IPS-18a (cell line): ENCODE results near the gene MAPRE2.

Source experiments
- H3K27ac ChIP-seq: one replicate; pipeline ENCODE4 v1.5.1; 2013; ENCODE audit warnings: low read length
- H3K27me3 ChIP-seq: one replicate; pipeline ENCODE4 v1.6.1; 2013; ENCODE audit warnings: mild to moderate bottlenecking, low read length; ENCODE audit not compliant: control insufficient read depth, insufficient read depth
- H3K36me3 ChIP-seq: one replicate; pipeline ENCODE4 v1.6.1; 2013; ENCODE audit warnings: low read depth, low read length; ENCODE audit not compliant: control insufficient read depth
- H3K4me1 ChIP-seq: one replicate; pipeline ENCODE4 v1.6.1; 2013; ENCODE audit warnings: low read depth, low read length; ENCODE audit not compliant: control insufficient read depth
- H3K4me3 ChIP-seq: one replicate; pipeline ENCODE4 v1.5.1; 2013; ENCODE audit warnings: low read length
- H3K9ac ChIP-seq: one replicate; pipeline ENCODE4 v1.6.1; 2013; ENCODE audit warnings: mild to moderate bottlenecking, low read length, moderate library complexity
- H3K9me3 ChIP-seq: one replicate; pipeline ENCODE4 v1.6.1; 2013; ENCODE audit warnings: low read depth, low read length; ENCODE audit not compliant: control insufficient read depth

Gene MAPRE2

GRCh38 chr18:35051641-35052377 lies 10.6 kb downstream of the MAPRE2 start:
- H3K27me3 ChIP-seq, result no peaks in the 10 kb centered on the region
- H3K27ac ChIP-seq, result no peak overlapping the region
- H3K9ac ChIP-seq, result no peak overlapping the region
- no peak overlapping the region for H3K4me3 ChIP-seq
- H3K9me3 ChIP-seq, result no peaks in the 10 kb centered on the region
- H3K36me3 ChIP-seq, result no peaks in the 10 kb centered on the region
- peaks cover 16% of the 10 kb centered on the region for H3K4me1 ChIP-seq

GRCh38 chr18:35054401-35054800 lies 13.2 kb downstream of the MAPRE2 start:
- H3K36me3 ChIP-seq, result no peaks in the 10 kb centered on the region
- H3K27me3 ChIP-seq, result no peaks in the 10 kb centered on the region
- no peak overlapping the region for H3K27ac ChIP-seq
- H3K9me3 ChIP-seq, result no peaks in the 10 kb centered on the region
- peaks cover 16% of the 10 kb centered on the region for H3K4me1 ChIP-seq
- no peak overlapping the region for H3K9ac ChIP-seq
- no peak overlapping the region for H3K4me3 ChIP-seq

- peaks cover 17% of the 10 kb centered on the region for H3K4me1 ChIP-seq
- H3K27ac ChIP-seq, result no peak overlapping the region
- no peak overlapping the region for H3K4me3 ChIP-seq
- no peaks in the 10 kb centered on the region for H3K36me3 ChIP-seq
- H3K9me3 ChIP-seq, result no peaks in the 10 kb centered on the region
- H3K9ac ChIP-seq, result no peak overlapping the region
- H3K27me3 ChIP-seq, result no peaks in the 10 kb centered on the region
Observed at GRCh38 chr18:35055105-35055504, 13.9 kb downstream of the MAPRE2 start.

- Histone ChIP-seq H3K9me3 (no peaks in the 10 kb centered on the region), H3K36me3 (no peaks in the 10 kb centered on the region), H3K4me3 (no peak overlapping the region), H3K9ac (no peak overlapping the region), H3K27ac (no peak overlapping the region), H3K4me1 (peaks cover 17% of the 10 kb centered on the region), H3K27me3 (no peaks in the 10 kb centered on the region)
Observed at GRCh38 chr18:35055726-35056125, 14.5 kb downstream of the MAPRE2 start.

- peaks cover 21% of the 10 kb centered on the region for H3K4me1 ChIP-seq
- no peaks in the 10 kb centered on the region for H3K36me3 ChIP-seq
- no peak overlapping the region for H3K27ac ChIP-seq
- no peak overlapping the region for H3K4me3 ChIP-seq
- H3K9me3 ChIP-seq, result no peaks in the 10 kb centered on the region
- H3K27me3 ChIP-seq, result no peaks in the 10 kb centered on the region
- H3K9ac ChIP-seq, result no peak overlapping the region
Observed at GRCh38 chr18:35059280-35059927, 18.2 kb downstream of the MAPRE2 start.

GRCh38 chr18:35060122-35060815 lies 19.1 kb downstream of the MAPRE2 start:
- no peak overlapping the region for H3K4me3 ChIP-seq
- H3K27ac ChIP-seq, result no peak overlapping the region
- peaks cover 21% of the 10 kb centered on the region for H3K4me1 ChIP-seq
- H3K27me3 ChIP-seq, result no peaks in the 10 kb centered on the region
- no peak overlapping the region for H3K9ac ChIP-seq
- H3K9me3 ChIP-seq, result no peaks in the 10 kb centered on the region
- H3K36me3 ChIP-seq, result no peaks in the 10 kb centered on the region

- no peak overlapping the region for H3K9ac ChIP-seq
- no peaks in the 10 kb centered on the region for H3K36me3 ChIP-seq
- H3K9me3 ChIP-seq, result no peaks in the 10 kb centered on the region
- H3K4me3 ChIP-seq, result no peak overlapping the region
- H3K27ac ChIP-seq, result no peak overlapping the region
- no peaks in the 10 kb centered on the region for H3K27me3 ChIP-seq
- peaks cover 21% of the 10 kb centered on the region for H3K4me1 ChIP-seq
Observed at GRCh38 chr18:35061336-35061735, 20.1 kb downstream of the MAPRE2 start.

GRCh38 chr18:35061804-35062203 lies 20.6 kb downstream of the MAPRE2 start:
- Histone ChIP-seq H3K27ac (no peak overlapping the region), H3K4me1 (peaks cover 21% of the 10 kb centered on the region), H3K4me3 (no peak overlapping the region), H3K9me3 (no peaks in the 10 kb centered on the region), H3K9ac (no peak overlapping the region), H3K36me3 (no peaks in the 10 kb centered on the region), H3K27me3 (no peaks in the 10 kb centered on the region)

GRCh38 chr18:35062408-35062807 lies 21.2 kb downstream of the MAPRE2 start:
- Histone ChIP-seq H3K4me1 (peaks cover 21% of the 10 kb centered on the region), H3K27ac (no peak overlapping the region), H3K9me3 (no peaks in the 10 kb centered on the region), H3K27me3 (no peaks in the 10 kb centered on the region), H3K4me3 (no peak overlapping the region), H3K36me3 (no peaks in the 10 kb centered on the region), H3K9ac (no peak overlapping the region)

- Histone ChIP-seq H3K4me1 (peaks cover 21% of the 10 kb centered on the region), H3K9ac (no peak overlapping the region), H3K36me3 (no peaks in the 10 kb centered on the region), H3K4me3 (no peak overlapping the region), H3K27ac (no peak overlapping the region), H3K27me3 (no peaks in the 10 kb centered on the region), H3K9me3 (no peaks in the 10 kb centered on the region)
Observed at GRCh38 chr18:35063875-35064690, 22.9 kb downstream of the MAPRE2 start.

GRCh38 chr18:35067454-35067853 lies 26.2 kb downstream of the MAPRE2 start:
- Histone ChIP-seq H3K4me1 (no peaks in the 10 kb centered on the region), H3K36me3 (peaks cover 9% of the 10 kb centered on the region), H3K27ac (no peak overlapping the region), H3K9me3 (no peaks in the 10 kb centered on the region), H3K27me3 (no peaks in the 10 kb centered on the region), H3K4me3 (no peak overlapping the region), H3K9ac (no peak overlapping the region)
